Bronchial epithelial cell (primary cell): ENCODE results near the gene CFAP97. TPM values are rescaled to one million over a fixed set of nuclear protein-coding genes. Genes with fewer than 3 reads are reported as not detected.

Experiments
- DNase-seq: peaks from one replicate; pipeline ENCODE4 v3.0.0-alpha.2; 2010; ENCODE audit warnings: low read depth
- FAIRE-seq: peaks from 2 replicates; lab custom pipeline; 2011; peaks lifted over from hg19 to GRCh38; lab: Jason Lieb, UNC
- H3K27me3 ChIP-seq: 2 replicates; pipeline ENCODE4 v1.5.1; 2011; ENCODE audit warnings: low read length; ENCODE audit not compliant: control insufficient read depth, insufficient read depth
- H3K36me3 ChIP-seq: 2 replicates; pipeline ENCODE4 v1.5.1; 2011; ENCODE audit warnings: low read length; ENCODE audit not compliant: control insufficient read depth, insufficient read depth
- H3K4me3 ChIP-seq: 2 replicates; pipeline ENCODE4 v1.5.1; 2011; ENCODE audit warnings: mild to moderate bottlenecking, low read depth, low read length, control low read depth
- total RNA-seq: library from RNA; depleted of rRNA; stranded (reverse); fragments of >200 nt; gene quantifications from 2 replicates; pipeline ENCODE4 v1.2.1, GENCODE V29; 2014
- TF ChIP-seq, protein P1 (sequence below): IDR thresholded peaks from 2 replicates; pipeline ENCODE4 v1.5.1; 2011; ENCODE audit warnings: mild to moderate bottlenecking, moderate library complexity, low read length, control low read depth, inconsistent platforms; ENCODE audit not compliant: insufficient read depth, severe bottlenecking

CFAP97 gene
- total RNA-seq, 1 donor from 2014 or later, result 32.9 TPM

DNA sequence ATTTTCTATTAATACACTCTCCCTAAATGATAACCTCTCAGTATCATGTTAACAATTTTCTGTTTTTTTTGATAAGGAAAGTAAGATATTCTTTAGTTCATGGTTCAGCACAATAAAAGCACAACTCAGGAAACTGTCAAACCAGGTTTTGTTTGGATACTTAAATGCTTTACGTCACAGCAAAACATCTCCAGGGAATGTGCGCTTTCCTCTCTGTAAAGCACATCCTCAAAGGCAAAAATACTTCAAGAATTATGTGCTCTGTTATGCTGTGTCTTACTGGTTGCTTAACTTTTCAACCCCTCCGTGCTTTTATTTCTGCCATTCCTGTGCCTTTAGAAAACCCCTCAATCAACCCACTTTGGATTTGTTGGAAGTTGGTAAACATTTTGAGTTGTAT lies 33.4 kb upstream of the CFAP97 start:
- H3K36me3 ChIP-seq, result no peaks in the 10 kb centered on the region
- H3K4me3 ChIP-seq, result no peak overlapping the region
- DNase-seq, result no peak
- H3K27me3 ChIP-seq, result no peaks in the 10 kb centered on the region
- no peak for FAIRE-seq
- TF ChIP-seq, protein P1, sequence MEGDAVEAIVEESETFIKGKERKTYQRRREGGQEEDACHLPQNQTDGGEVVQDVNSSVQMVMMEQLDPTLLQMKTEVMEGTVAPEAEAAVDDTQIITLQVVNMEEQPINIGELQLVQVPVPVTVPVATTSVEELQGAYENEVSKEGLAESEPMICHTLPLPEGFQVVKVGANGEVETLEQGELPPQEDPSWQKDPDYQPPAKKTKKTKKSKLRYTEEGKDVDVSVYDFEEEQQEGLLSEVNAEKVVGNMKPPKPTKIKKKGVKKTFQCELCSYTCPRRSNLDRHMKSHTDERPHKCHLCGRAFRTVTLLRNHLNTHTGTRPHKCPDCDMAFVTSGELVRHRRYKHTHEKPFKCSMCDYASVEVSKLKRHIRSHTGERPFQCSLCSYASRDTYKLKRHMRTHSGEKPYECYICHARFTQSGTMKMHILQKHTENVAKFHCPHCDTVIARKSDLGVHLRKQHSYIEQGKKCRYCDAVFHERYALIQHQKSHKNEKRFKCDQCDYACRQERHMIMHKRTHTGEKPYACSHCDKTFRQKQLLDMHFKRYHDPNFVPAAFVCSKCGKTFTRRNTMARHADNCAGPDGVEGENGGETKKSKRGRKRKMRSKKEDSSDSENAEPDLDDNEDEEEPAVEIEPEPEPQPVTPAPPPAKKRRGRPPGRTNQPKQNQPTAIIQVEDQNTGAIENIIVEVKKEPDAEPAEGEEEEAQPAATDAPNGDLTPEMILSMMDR, result no peak

DNA sequence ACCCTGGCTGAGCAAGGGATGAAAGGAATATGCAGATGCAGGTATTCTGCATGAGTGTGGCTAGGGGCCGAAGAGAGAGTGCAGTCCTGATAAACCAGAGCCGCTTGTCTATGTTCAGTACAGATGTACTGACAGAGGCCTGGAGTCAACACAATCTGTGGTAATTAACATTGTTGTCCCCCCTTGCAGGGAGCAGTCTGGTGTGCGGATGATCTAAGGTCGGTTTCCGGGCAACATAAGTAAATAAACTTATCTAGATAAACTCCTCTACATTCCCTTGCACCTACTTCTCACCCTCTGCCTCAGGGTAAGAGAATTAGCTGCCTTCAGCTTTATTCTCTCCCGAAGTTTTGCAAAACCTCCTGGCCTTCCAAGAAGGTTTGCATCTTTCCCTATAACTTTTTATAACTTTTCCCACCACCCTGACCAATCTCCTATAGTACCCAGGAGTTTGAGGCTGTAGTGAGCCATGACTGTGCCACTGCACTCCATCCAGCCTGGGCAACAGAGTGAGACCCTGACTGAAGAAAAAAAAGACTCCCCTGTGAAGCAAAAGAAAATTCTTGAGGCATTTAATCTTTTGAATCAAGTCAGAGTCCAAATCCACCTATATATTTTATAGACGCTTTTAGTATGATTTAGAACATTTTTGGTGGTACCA lies 32.2 kb upstream of the CFAP97 start:
- H3K4me3 ChIP-seq, result no peak overlapping the region
- DNase-seq (peak; percentile 58), FAIRE-seq (no peak)

DNA sequence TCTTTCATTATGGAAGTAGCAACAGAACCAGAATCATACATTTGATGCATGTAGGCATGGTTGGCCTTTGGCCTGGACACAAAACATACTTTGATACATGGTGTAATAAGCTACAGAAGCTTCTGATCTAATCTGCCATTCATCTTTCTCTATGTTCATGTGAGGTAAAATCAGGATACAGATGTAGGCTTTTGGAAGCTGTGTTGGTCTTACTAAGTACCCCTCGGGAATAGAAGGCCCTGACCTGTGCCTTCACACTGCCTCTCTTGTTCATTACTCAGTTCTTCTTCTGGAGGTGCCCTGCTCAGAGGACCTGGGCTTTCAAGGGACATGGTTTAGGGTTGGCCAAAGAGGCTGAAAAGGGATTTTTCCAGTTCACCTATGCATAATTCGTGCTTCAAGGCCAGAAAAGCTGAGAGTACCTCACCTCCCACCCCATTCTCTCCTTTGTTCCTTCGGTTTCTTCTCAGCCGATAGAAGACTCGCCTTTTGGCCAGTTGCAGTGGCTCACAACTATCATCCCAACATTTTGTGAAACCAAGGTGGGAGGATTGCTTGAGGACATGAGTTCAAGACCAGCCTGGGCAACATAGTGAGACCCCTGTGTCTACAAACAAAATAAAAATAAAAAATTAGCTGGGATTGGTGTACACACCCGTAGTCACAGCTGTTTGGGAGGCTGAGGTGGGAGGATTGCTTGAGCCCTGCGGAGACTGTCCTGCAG lies 31.5 kb upstream of the CFAP97 start:
- Histone ChIP-seq H3K27me3 (no peaks in the 10 kb centered on the region), H3K36me3 (no peaks in the 10 kb centered on the region), H3K4me3 (no peak overlapping the region)
- DNase-seq (no peak), FAIRE-seq (no peak)
- TF ChIP-seq, protein P1, result no peak

More for the DNA sequence above, 32.2 kb upstream of the CFAP97 start:
- Histone ChIP-seq H3K36me3 (no peaks in the 10 kb centered on the region), H3K27me3 (no peaks in the 10 kb centered on the region)
- TF ChIP-seq, protein P1, result no peak

DNA sequence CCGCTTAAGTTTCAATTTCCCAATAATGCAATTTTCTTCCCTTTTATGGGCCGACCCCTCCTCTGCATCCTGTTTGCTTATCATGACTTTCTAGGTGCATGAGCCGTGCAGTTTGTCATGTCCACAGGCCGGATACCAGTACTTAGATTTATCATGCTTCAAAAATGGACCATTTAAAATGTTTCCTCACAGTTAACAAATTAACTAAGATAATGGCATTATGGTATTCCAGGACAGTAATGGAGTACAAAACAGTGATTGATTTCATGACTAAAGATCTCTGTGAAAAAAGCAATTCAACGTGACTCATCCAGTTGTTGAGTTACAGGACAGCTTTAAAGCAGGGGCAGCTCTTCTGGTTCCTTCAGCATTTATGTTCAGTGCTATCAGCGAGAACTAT lies 28.6 kb upstream of the CFAP97 start:
- DNase-seq (peak; percentile 42), FAIRE-seq (no peak)
- TF ChIP-seq, protein P1, result no peak
- Histone ChIP-seq H3K27me3 (no peaks in the 10 kb centered on the region), H3K4me3 (no peak overlapping the region), H3K36me3 (no peaks in the 10 kb centered on the region)

DNA sequence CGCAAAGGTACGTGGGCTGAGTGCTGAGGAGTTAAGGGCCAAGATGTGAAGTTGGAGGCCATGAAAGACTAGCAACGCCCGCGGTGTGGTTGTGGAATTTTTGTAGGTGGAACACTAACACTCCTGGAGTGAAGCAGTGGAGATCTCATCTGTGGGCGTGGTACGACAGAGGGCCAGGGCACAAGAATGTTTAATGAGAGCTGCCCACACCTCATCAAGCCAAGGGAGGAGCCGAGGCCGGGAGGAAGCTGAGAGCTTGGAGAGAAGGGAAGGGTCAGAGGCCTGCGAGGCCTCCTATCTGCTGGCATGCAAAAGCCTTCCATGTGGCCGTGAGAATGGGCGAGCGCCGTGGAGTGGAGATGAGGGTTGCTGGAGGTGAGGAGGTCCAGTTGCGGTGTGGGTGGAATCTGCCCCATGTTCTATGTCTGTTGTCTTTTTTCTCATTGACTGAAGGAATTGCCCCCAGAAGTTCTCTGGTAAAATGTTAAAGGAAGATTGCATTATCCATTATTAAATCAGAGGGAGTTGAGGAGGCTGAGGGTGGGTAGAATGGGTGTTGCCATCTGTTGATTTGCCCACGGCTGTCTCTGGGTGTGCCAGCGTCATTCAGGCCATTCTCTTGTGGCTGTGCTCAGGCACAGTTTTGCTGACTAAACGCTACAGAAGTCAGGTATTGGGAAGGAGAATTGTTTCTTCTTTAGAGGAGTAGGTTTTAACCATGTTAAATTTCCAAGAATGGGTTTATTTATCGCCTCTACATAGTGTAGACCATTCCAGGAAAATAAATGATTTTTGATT lies 25.4 kb upstream of the CFAP97 start:
- no peak for FAIRE-seq
- no peak for DNase-seq
- Histone ChIP-seq H3K36me3 (no peaks in the 10 kb centered on the region), H3K4me3 (no peak overlapping the region), H3K27me3 (no peaks in the 10 kb centered on the region)
- TF ChIP-seq, protein P1, result no peak
